Fibroblast of pulmonary artery (primary cell): ENCODE results near the gene TMEM147.

Experiments
- DNase-seq: peaks from one replicate; pipeline ENCODE4 v3.0.0-alpha.2; 2010; ENCODE audit warnings: low read depth
- H3K4me3 ChIP-seq: replicated peaks from 2 replicates; pipeline ENCODE4 v1.5.1; 2011; ENCODE audit warnings: low read depth, mild to moderate bottlenecking, control low read depth, low read length, moderate library complexity
- CTCF ChIP-seq: IDR thresholded peaks from 2 replicates; pipeline ENCODE4 v1.5.1; 2011; ENCODE audit warnings: mild to moderate bottlenecking, control low read depth, low read length, inconsistent platforms; ENCODE audit errors: missing control alignments

Gene TMEM147

GRCh38 chr19:35562776-35563175 lies 17.4 kb downstream of the TMEM147 start:
- TF ChIP-seq CTCF = no peak
- DNase-seq = no peak

GRCh38 chr19:35563207-35563829 lies 17.9 kb downstream of the TMEM147 start, which contains the start of gene ATP4A:
Gene ATP4A, minus strand, starts transcription at chr19:35563658. Its CDS starts 29 bp downstream, at chr19:35563629.
- no peak for TF ChIP-seq CTCF
- H3K4me3 ChIP-seq = no peak within 1 kb of the TSS
- DNase-seq = no peak

More at GRCh38 chr19:35562776-35563175, 17.4 kb downstream of the TMEM147 start:
- H3K4me3 ChIP-seq = no peak overlapping the region

- no peak overlapping the region for H3K4me3 ChIP-seq
- TF ChIP-seq CTCF = no peak
- no peak for DNase-seq
Measured at GRCh38 chr19:35565016-35565856, 19.8 kb downstream of the TMEM147 start.

- no peak overlapping the region for H3K4me3 ChIP-seq
- TF ChIP-seq CTCF = no peak
- no peak for DNase-seq
Measured at GRCh38 chr19:35566738-35567137, 21.3 kb downstream of the TMEM147 start.

- no peak for DNase-seq
- no peak overlapping the region for H3K4me3 ChIP-seq
- TF ChIP-seq CTCF = no peak
Measured at GRCh38 chr19:35569281-35569781, 23.9 kb downstream of the TMEM147 start.

GRCh38 chr19:35571406-35571965 lies 26.1 kb downstream of the TMEM147 start:
- DNase-seq = no peak
- no peak for TF ChIP-seq CTCF
- H3K4me3 ChIP-seq = no peak overlapping the region
